Measurements from ENCODE around the gene TADA2B. TPM values are rescaled to one million over a fixed set of nuclear protein-coding genes. Genes with fewer than 3 reads are reported as not detected.
"Not testable (repeated sequence)": the region's sequence is repeated elsewhere in the genome, so short reads cannot be mapped to it uniquely, and the experiment has no call there.

The TADA2B gene
- total RNA-seq, 2 experiments from 2014 or later: 8.2 to 9.9 TPM

DNA sequence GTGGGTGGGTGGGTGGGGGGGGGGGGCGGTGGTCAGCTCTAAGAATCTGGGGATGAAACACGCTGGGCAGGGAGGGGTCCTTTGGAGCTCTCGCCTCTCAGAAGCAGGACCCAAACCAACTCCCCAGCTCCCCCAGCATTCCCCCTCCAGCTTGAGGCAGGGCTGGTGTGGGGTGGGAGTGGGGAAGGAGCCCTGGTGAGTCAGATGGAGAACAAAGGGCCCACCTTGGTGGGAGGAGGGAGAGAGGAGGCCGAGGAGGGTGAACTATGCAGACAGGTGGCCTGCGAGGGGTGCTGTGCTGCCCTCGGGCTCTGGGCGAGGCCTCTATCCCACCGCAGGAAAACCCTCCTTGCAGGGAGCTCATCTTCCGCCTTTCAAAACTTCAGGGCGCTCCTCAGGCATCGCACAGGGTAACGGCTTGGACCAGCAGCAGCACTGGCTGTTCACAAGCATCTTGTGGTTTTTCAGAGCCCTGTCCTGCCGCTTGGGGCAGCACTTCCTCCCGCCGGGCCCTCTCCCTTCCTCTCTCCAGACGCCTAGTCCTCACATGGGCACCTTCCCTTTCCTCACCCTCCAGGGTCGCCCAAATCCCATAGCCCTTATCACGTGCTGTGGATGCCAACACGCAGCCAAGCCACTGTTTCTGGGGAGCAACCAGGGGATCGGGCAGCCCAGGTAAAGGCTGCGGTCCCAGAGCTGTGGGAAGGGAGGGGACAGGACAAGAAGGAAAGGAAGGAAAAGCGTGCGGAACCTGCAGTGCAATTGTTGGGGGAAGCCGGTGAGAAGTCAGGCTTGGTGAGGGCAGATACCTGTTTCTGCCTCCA, 58.7 kb downstream of the TADA2B start:
- DNase-seq: peak; percentile 79
- Mint-ChIP-seq H3K27ac (no peak overlapping the region), H3K4me3 (peak overlapping the region; percentile 90), H3K4me1 (ENCODE audit: low read depth) (peaks cover 8% of the 10 kb centered on the region), H3K36me3 (ENCODE audit: low read depth) (peaks cover 2% of the 10 kb centered on the region), H3K27me3 (ENCODE audit: low read depth) (no peaks in the 10 kb centered on the region), H3K9me3 (no peaks in the 10 kb centered on the region)
- CTCF ChIA-PET: interaction anchor here (0.7 to 2.8 kb wide), 21 partner anchors 9 to 693 kb away, joined by 3 to 22 read pairs (median 4); partner anchors contain the start of genes GRPEL1 and TADA2B
- intact Hi-C loops (cut with micrococcal nuclease): loop anchor here (1.0 to 2.0 kb wide), 3 partner anchors 59 to 462 kb away; partner anchors contain the start of genes MRFAP1 and TADA2B

- not testable (repeated sequence) for H3K27ac Mint-ChIP-seq; H3K9me3 Mint-ChIP-seq; H3K4me1 Mint-ChIP-seq (ENCODE audit: low read depth); DNase-seq; H3K36me3 Mint-ChIP-seq (ENCODE audit: low read depth); H3K27me3 Mint-ChIP-seq (ENCODE audit: low read depth)
- intact Hi-C loops (cut with micrococcal nuclease): loop anchor here (1.0 to 2.0 kb wide), 3 partner anchors 60 to 462 kb away; partner anchors contain the start of genes MRFAP1 and TADA2B
- H3K4me3 Mint-ChIP-seq: peak overlapping the region; percentile 90
- CTCF ChIA-PET: interaction anchor here (0.7 to 2.8 kb wide), 18 partner anchors 9 to 692 kb away, joined by 3 to 22 read pairs (median 4); partner anchors contain the start of genes GRPEL1 and TADA2B
Observed at GRCh38 chr4:7102516-7102909, 59.3 kb downstream of the TADA2B start.

DNA sequence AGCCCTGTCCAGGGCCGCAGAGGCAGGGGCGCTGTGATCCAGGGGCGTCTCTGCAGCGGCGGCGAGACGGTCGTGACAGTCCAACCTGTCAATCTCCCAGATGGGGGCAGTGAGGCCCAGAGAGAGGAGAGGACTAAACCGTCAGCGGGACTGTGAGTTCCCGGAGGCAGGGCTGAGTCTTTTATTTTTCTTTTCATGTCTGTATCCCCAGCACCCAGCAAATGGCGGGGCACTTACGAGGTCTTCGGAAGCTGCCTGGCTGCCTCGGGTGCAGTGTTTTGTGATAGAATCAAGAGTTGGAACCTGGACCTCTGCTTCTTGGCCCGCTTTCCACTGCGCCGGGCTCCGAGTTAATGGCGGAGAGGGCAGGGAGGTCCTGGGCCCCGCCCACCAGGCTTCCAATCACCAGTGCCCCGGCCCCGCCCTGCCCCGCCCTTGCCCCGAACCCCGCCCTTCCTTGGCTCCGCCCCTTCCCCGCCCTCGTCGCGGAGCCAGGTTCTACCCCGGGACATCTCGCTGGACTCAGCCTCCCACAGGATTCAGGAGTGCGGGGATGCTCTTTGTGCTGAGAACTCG, 59.9 kb downstream of the TADA2B start:
- Mint-ChIP-seq H3K27ac (peak overlapping the region; percentile 50), H3K36me3 (ENCODE audit: low read depth) (peaks cover 2% of the 10 kb centered on the region), H3K4me1 (ENCODE audit: low read depth) (peaks cover 8% of the 10 kb centered on the region), H3K27me3 (ENCODE audit: low read depth) (no peaks in the 10 kb centered on the region), H3K9me3 (no peaks in the 10 kb centered on the region), H3K4me3 (peak overlapping the region; percentile 90)
- peak; percentile 90 for DNase-seq
- CTCF ChIA-PET: interaction anchor here (0.6 to 2.8 kb wide), 14 partner anchors 9 to 691 kb away, joined by 3 to 22 read pairs (median 4); partner anchors contain the start of genes GRPEL1 and TADA2B
- intact Hi-C loops (cut with micrococcal nuclease): loop anchor here (1.0 to 2.0 kb wide), 4 partner anchors 35 to 116 kb away; partner anchors contain the start of genes GRPEL1 and TADA2B

DNA sequence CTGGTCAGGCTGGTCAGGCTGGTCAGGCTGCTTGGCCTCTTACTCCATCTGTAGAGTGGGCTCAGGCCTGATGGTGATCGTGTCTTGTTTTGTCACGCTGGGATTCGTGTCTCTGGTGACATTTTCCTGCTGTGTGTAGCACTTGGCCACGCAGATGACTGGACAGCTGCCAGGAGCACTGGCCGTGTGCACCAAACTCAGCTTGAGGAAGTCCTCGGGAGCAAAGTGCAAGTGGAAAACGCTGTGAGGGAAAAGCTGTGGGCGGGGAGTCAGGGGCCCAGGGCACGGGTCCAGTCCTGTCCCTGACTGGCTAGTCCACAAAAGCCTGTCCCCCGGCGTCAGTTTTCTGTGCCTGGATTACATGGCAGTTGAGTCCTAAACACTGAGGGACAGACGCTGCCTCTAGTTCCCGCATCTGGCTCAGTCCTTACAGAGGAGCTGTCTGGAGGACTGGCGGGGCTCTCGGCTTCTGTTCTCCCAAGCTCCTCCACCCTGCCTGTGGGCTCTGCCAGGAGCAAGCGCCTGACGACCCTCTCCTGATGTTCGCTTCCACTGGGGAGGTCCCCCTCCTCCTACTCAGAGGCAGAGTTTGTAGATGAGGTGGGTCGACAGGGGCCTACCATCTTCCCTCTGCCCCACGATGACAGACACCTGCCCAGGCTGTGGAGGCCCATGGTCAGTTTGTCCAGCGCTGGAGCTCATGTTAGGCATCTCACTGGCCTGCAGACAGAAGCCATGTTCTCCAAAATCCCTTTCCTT, 60.6 kb downstream of the TADA2B start:
- H3K27me3 Mint-ChIP-seq (ENCODE audit: low read depth): no peaks in the 10 kb centered on the region
- CTCF ChIA-PET: interaction anchor here (0.6 to 2.8 kb wide), 6 partner anchors 18 to 671 kb away, joined by 3 to 22 read pairs (median 4); partner anchors contain the start of gene GRPEL1
- intact Hi-C loops (cut with micrococcal nuclease): loop anchor here (1.0 to 2.0 kb wide), 4 partner anchors 35 to 116 kb away; partner anchors contain the start of genes GRPEL1 and TADA2B
- no peak overlapping the region for H3K27ac Mint-ChIP-seq
- peak overlapping the region; percentile 90 for H3K4me3 Mint-ChIP-seq
- H3K4me1 Mint-ChIP-seq (ENCODE audit: low read depth): peaks cover 8% of the 10 kb centered on the region
- peaks cover 2% of the 10 kb centered on the region for H3K36me3 Mint-ChIP-seq (ENCODE audit: low read depth)
- peak; percentile 9 for DNase-seq
- no peaks in the 10 kb centered on the region for H3K9me3 Mint-ChIP-seq

GRCh38 chr4:7104366-7105031, 61.3 kb downstream of the TADA2B start:
- Mint-ChIP-seq H3K4me3 (no peak overlapping the region), H3K9me3 (no peaks in the 10 kb centered on the region), H3K4me1 (ENCODE audit: low read depth) (peaks cover 8% of the 10 kb centered on the region), H3K36me3 (ENCODE audit: low read depth) (peaks cover 2% of the 10 kb centered on the region), H3K27ac (no peak overlapping the region), H3K27me3 (ENCODE audit: low read depth) (no peaks in the 10 kb centered on the region)
- CTCF ChIA-PET: interaction anchor here (0.6 to 2.2 kb wide), 2 partner anchors 20 to 34 kb away, joined by 3 to 10 read pairs; no protein-coding TSS in a partner anchor
- intact Hi-C loops (cut with micrococcal nuclease): no loop called here
- DNase-seq: no peak

DNA sequence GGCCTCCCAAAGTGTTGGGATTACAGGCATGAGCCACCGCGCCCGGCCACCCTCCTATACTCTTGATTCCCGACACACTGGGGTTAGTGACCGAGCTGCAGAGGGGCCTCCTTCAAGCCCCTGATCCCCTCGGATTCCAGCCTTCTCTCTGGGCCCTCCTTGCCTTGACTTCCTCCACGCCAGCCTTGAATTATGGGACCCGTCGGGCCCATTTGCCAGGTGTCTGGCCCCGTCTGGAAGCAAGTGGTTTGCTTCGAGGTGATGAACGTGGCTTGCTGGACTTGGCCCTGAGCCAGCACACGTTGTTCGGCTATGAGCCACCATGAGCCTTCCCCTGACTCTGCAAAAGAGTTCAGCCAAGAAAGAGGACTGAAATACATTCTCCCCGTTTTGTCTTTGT, 62.1 kb downstream of the TADA2B start:
- no peaks in the 10 kb centered on the region for H3K9me3 Mint-ChIP-seq
- H3K4me3 Mint-ChIP-seq: no peak overlapping the region
- DNase-seq: no peak
- H3K4me1 Mint-ChIP-seq (ENCODE audit: low read depth): peaks cover 8% of the 10 kb centered on the region
- peaks cover 2% of the 10 kb centered on the region for H3K36me3 Mint-ChIP-seq (ENCODE audit: low read depth)
- CTCF ChIA-PET: interaction anchor here (2.2 kb wide), 1 partner anchor 35 kb away, joined by 10 read pairs; no protein-coding TSS in a partner anchor
- intact Hi-C loops (cut with micrococcal nuclease): no loop called here
- H3K27ac Mint-ChIP-seq: no peak overlapping the region
- H3K27me3 Mint-ChIP-seq (ENCODE audit: low read depth): no peaks in the 10 kb centered on the region

- H3K27me3 Mint-ChIP-seq (ENCODE audit: low read depth): no peaks in the 10 kb centered on the region
- H3K9me3 Mint-ChIP-seq: no peaks in the 10 kb centered on the region
- DNase-seq: no peak
- intact Hi-C loops (cut with micrococcal nuclease): no loop called here
- H3K4me1 Mint-ChIP-seq (ENCODE audit: low read depth): peaks cover under 1% of the 10 kb centered on the region
- H3K4me3 Mint-ChIP-seq: no peak overlapping the region
- H3K36me3 Mint-ChIP-seq (ENCODE audit: low read depth): peaks cover 2% of the 10 kb centered on the region
- CTCF ChIA-PET: no interaction called here
- no peak overlapping the region for H3K27ac Mint-ChIP-seq
Observed at GRCh38 chr4:7107166-7107905, 64.2 kb downstream of the TADA2B start.

Other genes starting within 250 kb of the TADA2B start
- gene TBC1D14, start 133.5 kb upstream of the TADA2B start, total RNA-seq: 10 to 100 TPM; 23.6 to 24.6 TPM
- 10 to 100 TPM; 53.7 to 53.9 TPM for gene GRPEL1, start 24.7 kb downstream of the TADA2B start, total RNA-seq
- under 1 TPM; 0.07 to 0.15 TPM for gene SORCS2, start 149.2 kb downstream of the TADA2B start, total RNA-seq